Activated gamma-delta T cell (primary cell): ENCODE data around the gene GANAB.
"Not testable (repeated sequence)": the region's sequence is repeated elsewhere in the genome, so short reads cannot be mapped to it uniquely, and the experiment has no call there.

ENCODE experiments used
- DNase-seq: peaks from one replicate; lab custom pipeline; 2025; lab: John Stamatoyannopoulos, UW

Gene GANAB

GRCh38 chr11:62621567-62622470 lies 24.6 kb downstream of the GANAB start, which contains the start of gene B3GAT3:
TSS of gene B3GAT3 (minus strand) at chr11:62621986. CDS start at chr11:62621947, 39 bp downstream.
- DNase-seq = peak; percentile 95

GRCh38 chr11:62621027-62621566 lies 25.3 kb downstream of the GANAB start:
- no peak for DNase-seq

GRCh38 chr11:62616957-62617356 lies 29.5 kb downstream of the GANAB start:
- DNase-seq = not testable (repeated sequence)

GRCh38 chr11:62615521-62615920 lies 30.9 kb downstream of the GANAB start:
- no peak for DNase-seq

GRCh38 chr11:62614275-62614674 lies 32.1 kb downstream of the GANAB start:
- DNase-seq = no peak

- no peak for DNase-seq
These were observed 33.1 kb downstream of the GANAB start for GRCh38 chr11:62613291-62613778.

- peak; percentile 75 for DNase-seq
These were observed 33.8 kb downstream of the GANAB start, which contains the start of the genes EML3 and ROM1 for GRCh38 chr11:62612366-62613290. TSS of gene EML3 (minus strand) at chr11:62612775. CDS start at chr11:62612457, 318 bp downstream. TSS of gene ROM1 (plus strand) at chr11:62613257. CDS start at chr11:62613282, 25 bp downstream.

GRCh38 chr11:62611705-62612365 lies 34.6 kb downstream of the GANAB start:
- no peak for DNase-seq

- DNase-seq = no peak
These were observed 35.4 kb downstream of the GANAB start for GRCh38 chr11:62610814-62611704.

GRCh38 chr11:62610403-62610802 lies 36.0 kb downstream of the GANAB start:
- no peak for DNase-seq

- DNase-seq = no peak
These were observed 37.6 kb downstream of the GANAB start for GRCh38 chr11:62608776-62609175.

- DNase-seq = no peak
These were observed 38.7 kb downstream of the GANAB start for GRCh38 chr11:62607714-62608113.

GRCh38 chr11:62605902-62606301 lies 40.5 kb downstream of the GANAB start:
- no peak for DNase-seq

- DNase-seq = no peak
These were observed 40.9 kb downstream of the GANAB start for GRCh38 chr11:62605467-62605866.

GRCh38 chr11:62604460-62605120 lies 41.8 kb downstream of the GANAB start:
- DNase-seq = no peak

- no peak for DNase-seq
These were observed 42.6 kb downstream of the GANAB start for GRCh38 chr11:62603776-62604299.

GRCh38 chr11:62603072-62603408 lies 43.4 kb downstream of the GANAB start:
- no peak for DNase-seq

GRCh38 chr11:62602141-62603071 lies 44.0 kb downstream of the GANAB start:
- peak; percentile 38 for DNase-seq
